H7 (cell line): ENCODE data around the gene SLX4IP. TPM values are rescaled to one million over a fixed set of nuclear protein-coding genes. Genes with fewer than 3 reads are reported as not detected.
A peak's percentile ranks its signal among the peaks of the same experiment; 100 is the strongest.

Source experiments
- DNase-seq: peaks from one replicate; pipeline ENCODE4 v3.0.0; 2012
- H3K27me3 ChIP-seq: 2 replicates; pipeline ENCODE4 v1.6.0; 2011; ENCODE audit warnings: mild to moderate bottlenecking, low read length; ENCODE audit not compliant: control insufficient read depth, insufficient read depth
- H3K36me3 ChIP-seq: replicated peaks from 2 replicates; pipeline ENCODE4 v1.5.1; 2011; ENCODE audit warnings: low read length; ENCODE audit not compliant: control insufficient read depth, insufficient read depth
- H3K4me3 ChIP-seq: 2 replicates; pipeline ENCODE4 v1.5.1; 2011; ENCODE audit warnings: low read depth, mild to moderate bottlenecking, control low read depth, low read length, moderate library complexity; ENCODE audit not compliant: insufficient read depth
- total RNA-seq: library from RNA; depleted of rRNA; stranded (reverse); fragments of >200 nt; shearing (Covaris generic); gene quantifications from 2 replicates; pipeline ENCODE4 v1.2.3, GENCODE V29; 2014

Gene SLX4IP
- total RNA-seq, 1 experiment from 2014 or later = 3.9 TPM

DNA sequence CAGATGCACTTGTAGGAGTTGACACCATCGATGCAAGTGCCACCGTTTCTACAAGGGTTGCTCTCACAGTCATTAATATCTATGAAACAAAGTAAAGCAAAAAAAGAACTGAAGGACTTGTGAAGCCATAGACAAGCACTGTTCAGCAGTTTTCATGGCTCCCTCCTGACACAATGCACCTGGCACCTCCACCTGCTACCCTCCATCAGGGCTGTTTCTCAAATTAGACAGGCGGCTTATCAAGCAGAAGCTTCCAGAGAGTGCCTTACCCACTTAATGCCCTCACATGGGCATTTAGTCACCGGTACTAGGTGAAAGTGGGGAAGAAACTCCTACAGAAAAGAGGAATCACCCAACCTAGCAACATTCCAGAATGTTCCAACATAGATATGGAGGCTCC, 210.9 kb downstream of the SLX4IP start:
- no peak overlapping the region for H3K4me3 ChIP-seq

DNA sequence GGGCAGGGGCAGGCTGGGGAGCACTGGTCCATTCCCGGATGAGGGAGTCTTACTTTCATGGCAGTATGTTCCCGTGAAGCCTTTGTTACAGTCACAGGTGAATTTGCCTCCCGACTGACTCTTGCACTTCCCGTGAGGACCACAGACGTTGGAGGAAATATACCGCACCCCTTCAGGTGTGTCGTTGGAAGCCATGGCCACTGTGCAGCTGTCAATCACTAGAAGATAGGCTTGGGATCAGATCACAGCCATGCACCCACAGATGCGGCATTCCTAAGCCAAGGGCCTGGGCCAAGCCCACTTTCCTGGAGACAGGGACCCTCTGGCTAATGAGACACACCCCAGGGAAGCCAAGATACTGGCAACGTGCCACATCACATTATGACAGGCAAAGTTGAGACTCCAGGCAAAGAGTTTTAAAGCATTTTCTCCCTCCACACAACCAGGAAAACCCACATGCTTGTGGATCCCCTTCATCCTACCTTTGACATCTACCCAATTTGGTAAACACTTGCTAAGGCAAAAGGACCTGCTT, 211.8 kb downstream of the SLX4IP start:
- H3K4me3 ChIP-seq = no peak overlapping the region
- H3K27me3 ChIP-seq = no peaks in the 10 kb centered on the region
- no peak for DNase-seq
- peaks cover 52% of the 10 kb centered on the region for H3K36me3 ChIP-seq

More for the DNA sequence above, 210.9 kb downstream of the SLX4IP start:
- no peaks in the 10 kb centered on the region for H3K27me3 ChIP-seq
- H3K36me3 ChIP-seq = peaks cover 55% of the 10 kb centered on the region
- no peak for DNase-seq

DNA sequence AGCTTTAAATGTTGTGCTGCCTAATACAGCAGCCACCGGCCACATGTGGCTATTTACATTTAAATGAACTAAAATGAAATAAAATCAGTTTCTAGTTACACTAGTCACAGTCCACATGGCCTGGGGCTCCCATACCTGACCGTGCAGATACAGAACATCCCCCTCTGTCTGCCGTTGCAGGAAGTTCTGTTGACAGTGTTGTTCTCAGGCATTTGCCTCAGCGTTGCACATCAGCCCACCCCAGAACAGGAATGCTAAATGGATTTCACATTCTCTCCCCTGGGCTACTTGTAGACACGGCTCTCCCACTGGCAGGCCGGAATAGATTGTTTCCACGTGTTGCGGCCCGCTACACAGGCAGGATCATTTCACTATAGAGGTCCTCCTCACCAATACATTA, 212.4 kb downstream of the SLX4IP start:
- peaks cover 48% of the 10 kb centered on the region for H3K36me3 ChIP-seq
- no peak overlapping the region for H3K4me3 ChIP-seq
- peak; percentile 71 for DNase-seq
- no peaks in the 10 kb centered on the region for H3K27me3 ChIP-seq

DNA sequence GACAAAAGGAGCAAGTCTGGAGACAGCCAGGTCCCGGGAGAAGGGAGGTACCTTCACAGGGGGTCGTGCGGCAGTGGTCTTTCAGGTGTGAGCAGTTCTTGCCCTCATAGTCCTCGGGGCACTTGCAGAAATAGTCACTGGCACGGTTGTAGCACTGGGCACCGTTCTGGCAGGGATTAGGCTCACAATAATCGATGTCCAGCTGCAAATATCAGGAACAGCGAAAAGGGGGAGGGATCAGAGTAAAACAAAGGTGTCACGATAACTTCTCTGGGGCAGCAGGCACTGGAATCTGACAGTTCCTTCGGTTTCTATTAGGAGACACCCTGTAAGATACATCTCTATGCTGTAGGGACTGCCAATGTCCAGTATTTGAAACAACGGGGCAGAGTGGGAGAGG, 212.8 kb downstream of the SLX4IP start:
- Histone ChIP-seq H3K4me3 (no peak overlapping the region), H3K36me3 (peaks cover 47% of the 10 kb centered on the region), H3K27me3 (no peaks in the 10 kb centered on the region)
- DNase-seq = no peak

DNA sequence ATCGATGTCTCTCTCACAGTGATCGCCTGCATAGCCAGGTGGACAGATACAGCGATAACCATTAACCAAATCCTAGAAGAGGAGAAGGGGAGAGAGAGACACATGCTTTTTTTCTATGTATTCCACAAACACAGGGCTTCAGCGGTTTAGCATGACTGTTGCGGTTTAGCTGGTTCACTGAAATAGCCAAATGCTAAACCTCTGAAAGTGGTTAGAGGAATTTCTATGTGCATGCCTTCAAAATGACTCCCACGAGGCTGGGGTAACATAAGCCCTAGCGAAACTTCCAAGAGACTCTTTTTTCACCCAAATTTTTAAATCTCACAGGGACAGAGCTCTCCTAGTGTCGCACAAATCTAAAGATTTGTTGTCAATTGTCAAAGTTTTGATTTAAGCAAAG, 213.5 kb downstream of the SLX4IP start:
- peaks cover 42% of the 10 kb centered on the region for H3K36me3 ChIP-seq
- no peaks in the 10 kb centered on the region for H3K27me3 ChIP-seq
- H3K4me3 ChIP-seq = no peak overlapping the region
- DNase-seq = no peak

DNA sequence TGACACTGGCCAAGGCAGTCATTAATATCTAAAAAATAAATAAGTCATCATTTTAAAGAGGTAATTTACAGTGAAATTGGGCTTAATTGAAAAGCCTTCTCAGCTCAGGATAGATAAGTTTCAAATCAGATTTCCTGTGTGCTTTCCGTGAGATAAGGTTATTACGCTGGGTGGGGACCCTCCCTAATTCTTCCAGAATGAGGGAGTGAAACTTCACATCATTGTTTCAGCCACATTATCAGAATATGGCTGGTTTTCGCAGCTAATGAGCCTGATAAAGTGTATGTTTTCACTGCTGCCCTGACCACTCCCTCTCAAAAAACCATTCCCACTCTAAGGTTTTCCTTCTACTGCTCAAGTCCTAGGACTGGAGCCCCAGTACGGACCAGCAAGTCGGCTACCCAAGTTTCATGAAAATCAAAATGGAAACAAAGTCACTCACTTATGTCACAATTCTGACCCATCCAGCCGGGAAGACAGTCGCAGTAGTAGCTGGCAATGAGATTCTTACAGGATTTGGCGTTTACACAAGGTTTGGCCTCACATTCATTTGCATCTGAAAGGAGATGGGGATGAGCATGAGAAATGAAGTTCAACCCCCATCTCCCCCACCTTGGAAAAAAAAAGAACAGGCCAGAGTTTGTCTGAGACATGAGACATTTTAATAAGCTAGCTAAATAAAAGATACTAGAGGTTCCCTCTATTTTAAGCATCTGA, 214.1 kb downstream of the SLX4IP start:
- no peaks in the 10 kb centered on the region for H3K27me3 ChIP-seq
- peaks cover 38% of the 10 kb centered on the region for H3K36me3 ChIP-seq
- no peak overlapping the region for H3K4me3 ChIP-seq
- DNase-seq = peak; percentile 52

DNA sequence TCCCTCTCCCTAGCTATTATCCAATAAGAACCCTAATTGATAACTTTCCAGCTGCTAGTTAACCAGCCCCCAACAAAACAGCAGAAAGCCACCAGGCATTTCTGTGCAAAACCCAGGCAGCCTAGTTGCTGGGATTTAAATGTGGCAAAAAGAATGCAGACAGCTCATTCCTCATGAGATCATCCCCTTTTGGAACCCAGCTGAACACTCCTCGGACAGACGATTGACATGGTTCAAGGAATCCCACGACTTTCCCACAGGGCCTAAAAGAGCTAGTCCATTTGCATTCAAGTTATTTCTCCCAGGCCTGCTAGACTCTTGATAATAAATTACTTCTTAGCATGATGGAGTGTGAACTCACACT, 214.7 kb downstream of the SLX4IP start:
- no peak overlapping the region for H3K4me3 ChIP-seq
- no peak for DNase-seq
- H3K27me3 ChIP-seq = no peaks in the 10 kb centered on the region
- peaks cover 33% of the 10 kb centered on the region for H3K36me3 ChIP-seq

DNA sequence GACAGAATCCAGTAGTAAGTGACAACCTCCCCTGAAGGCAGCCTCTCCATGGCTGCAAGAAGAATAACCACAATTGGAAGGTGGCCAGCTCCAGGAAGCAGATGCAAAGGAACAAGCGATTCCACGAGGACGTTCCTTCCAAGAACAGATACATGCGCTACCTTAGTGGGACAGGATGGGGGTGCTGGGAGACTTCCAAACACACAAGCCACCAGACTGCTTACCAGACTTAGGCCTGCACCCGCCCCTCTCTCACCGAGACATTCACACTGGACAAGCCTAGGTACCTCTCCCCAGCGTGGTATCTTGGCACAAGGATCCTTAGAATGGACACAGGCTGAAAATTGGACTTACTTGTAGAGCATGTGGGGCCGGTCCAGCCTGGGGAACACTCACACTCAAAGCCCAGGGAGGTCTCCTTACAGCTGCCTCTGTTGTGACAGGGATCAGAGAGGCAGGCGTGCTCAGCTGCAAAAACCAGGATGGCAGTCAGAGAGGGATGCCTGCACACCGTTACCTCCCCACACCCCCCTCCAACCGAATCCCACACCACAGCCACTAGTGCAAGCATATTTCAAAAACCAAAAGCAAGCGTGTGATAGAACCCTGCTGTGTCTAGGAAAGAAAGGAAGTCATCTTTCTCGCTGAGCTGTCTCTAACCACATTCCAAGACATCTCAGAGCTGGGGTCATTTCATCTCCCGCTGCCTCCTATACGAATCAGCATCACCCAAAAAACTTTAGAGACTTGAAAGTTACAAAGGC, 216.3 kb downstream of the SLX4IP start:
- DNase-seq = no peak
- H3K4me3 ChIP-seq = no peak overlapping the region
- peaks cover 23% of the 10 kb centered on the region for H3K36me3 ChIP-seq
- no peaks in the 10 kb centered on the region for H3K27me3 ChIP-seq

DNA sequence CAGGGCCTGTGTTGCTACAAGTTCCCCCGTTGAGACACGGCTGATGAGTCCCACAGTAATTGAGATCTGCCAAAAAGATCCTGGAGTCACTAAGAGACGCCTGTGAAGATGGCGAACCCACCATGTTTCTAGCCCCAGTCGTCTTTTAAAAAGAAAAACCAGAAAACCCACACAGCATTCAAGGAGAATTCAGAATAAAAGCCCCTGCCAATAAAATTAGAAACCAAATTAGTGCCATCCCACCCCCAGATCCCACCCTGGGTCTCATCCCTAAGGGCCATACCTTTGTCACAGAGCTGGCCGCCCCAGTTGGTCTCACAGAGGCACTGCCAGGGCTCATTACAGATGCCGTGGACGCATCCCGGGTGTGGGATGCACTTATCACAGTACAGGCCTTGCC, 217.1 kb downstream of the SLX4IP start:
- Histone ChIP-seq H3K27me3 (no peaks in the 10 kb centered on the region), H3K4me3 (no peak overlapping the region), H3K36me3 (peaks cover 21% of the 10 kb centered on the region)
- DNase-seq = no peak

DNA sequence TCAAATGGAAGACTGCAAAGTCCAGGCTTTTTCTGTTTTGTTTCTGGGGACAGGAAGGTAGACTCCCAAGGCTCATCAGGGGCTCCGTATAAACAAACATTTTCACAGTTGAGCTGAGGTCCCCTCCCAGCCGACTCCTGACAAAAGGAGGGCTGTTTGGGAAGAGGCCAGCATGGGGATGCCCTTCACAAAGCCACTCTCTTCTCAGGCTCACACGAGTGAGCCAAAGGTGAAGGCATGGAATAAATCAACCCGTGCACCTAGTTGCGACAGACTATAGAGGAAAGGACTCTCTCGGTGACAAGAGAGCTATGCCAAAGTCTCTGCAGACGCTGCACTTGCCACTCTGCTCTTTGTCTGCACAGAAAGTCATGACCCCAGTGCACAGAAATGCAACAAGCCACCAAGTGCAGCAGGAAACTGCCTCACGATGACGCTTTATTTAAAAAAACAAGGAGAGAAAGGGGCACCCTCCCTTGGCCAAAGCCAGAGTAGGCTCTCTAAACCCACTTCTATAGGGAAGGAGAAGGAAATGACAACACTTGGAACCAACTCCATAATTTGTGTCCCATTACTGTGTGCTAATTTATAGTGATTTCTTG, 217.7 kb downstream of the SLX4IP start:
- H3K4me3 ChIP-seq = no peak overlapping the region

DNA sequence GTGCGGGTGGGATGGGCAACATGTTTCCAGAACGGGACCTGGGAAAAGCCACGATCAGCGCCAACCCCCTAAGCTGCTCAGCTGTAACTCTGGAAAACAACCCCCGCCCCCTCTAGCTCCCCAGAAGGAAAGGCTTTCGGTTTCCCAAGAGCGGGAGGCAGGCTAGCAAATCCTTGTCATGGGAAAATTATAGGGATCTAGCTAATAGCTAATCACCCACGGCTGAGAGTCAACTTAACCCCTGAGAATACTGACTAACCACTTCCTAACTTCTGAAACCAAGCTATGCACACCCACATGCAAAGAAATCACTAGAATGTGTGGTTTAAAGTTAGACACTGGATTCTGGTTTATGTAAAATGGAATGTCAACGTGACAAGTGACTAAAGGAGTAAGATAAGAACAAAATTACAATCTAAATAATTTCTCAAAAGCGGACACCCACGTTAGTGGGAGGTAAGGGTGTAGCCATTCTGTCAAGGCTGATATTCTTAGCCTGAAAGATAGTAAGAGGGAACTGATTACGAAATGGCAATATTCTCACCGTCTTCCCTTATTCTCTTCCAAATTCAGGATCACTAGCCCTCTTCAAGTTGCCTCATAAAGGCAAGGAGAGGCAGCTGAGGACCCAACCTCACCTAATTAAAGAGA, 218.6 kb downstream of the SLX4IP start:
- no peak for DNase-seq
- Histone ChIP-seq H3K27me3 (no peaks in the 10 kb centered on the region), H3K36me3 (peaks cover 17% of the 10 kb centered on the region), H3K4me3 (no peak overlapping the region)

More for the DNA sequence above, 217.7 kb downstream of the SLX4IP start:
- Histone ChIP-seq H3K36me3 (peaks cover 20% of the 10 kb centered on the region), H3K27me3 (no peaks in the 10 kb centered on the region)
- DNase-seq = no peak

DNA sequence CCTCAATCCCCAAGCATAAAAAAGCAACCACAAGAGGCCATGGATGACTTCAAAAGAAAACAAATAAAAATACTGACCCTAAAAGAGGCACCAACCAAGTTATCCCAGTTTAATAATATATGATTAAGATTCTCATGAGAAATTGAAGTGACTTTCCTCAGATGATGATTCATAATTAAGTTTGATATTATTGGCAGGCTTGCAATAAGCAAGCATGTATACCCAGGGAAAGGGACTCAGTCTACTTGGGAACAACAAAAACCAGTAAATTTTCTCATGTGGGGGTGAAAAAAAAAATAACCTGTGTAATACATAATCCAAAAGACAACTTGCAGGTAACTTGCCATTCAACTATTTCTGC, 219.1 kb downstream of the SLX4IP start:
- no peaks in the 10 kb centered on the region for H3K27me3 ChIP-seq
- peaks cover 17% of the 10 kb centered on the region for H3K36me3 ChIP-seq
- H3K4me3 ChIP-seq = no peak overlapping the region
- DNase-seq = no peak

DNA sequence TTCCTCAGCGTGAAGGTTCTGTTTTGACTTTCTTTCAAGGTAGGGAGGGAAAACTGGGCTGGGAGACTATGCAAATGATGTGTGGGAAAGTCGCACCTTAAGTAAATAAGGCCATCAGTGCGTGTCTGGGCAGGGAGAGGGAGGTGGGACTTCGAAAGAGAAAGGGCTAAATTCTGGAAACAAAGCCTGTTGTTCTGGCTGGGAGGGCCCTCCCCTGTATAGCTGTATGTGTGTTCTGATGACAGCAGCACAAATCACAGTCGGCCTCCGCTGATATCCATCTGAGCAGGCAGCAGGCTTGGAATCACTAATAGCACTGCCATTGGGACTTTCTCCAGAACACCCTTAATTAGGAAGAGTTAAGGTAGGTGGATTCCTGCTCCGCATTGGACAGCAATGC, 219.5 kb downstream of the SLX4IP start:
- DNase-seq = no peak
- Histone ChIP-seq H3K4me3 (no peak overlapping the region), H3K36me3 (peaks cover 17% of the 10 kb centered on the region), H3K27me3 (no peaks in the 10 kb centered on the region)

DNA sequence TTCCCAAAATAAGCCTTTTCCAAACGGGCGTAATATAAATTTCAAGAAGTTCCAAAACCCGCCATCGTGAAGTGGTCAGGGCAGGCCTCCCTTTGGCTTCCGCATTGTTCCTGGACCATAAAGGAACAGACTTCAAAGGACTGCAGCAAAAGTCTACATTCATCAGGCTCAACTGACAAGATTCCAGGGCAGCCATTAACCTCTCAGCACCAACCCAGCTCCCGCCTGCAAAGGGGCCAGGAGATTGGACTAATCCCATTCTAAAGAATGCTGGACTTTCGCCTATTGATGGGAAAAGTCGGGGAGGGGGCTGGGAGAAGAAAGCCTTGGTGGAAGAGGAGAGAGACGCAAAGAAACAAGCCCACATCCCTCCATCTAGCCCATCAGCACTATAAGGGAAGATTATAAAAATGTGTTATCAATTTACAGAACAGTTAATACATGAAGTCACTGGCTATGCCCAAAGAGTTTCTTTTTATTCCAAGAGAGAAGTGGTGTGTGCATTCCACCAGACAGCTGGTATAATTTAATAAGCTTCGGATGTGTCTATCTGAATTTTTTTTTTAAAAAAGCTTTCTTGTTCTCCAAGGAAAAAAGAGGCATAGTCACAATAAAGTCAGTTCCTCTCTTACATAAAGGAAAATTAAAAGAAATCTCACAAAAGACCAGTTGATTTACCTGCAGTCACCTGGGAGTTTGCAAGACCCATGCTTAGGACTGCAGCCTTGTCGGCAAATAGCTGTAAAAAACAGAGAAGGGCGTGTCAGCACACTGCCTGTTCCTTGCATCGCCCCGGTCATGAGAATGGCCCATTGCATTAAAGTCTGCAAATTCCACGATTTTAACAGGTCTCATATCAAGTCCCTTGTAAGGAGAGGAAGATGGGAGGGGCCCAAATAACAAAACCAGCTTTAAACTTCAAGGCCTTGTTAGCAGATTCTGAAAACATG, 220.9 kb downstream of the SLX4IP start:
- H3K27me3 ChIP-seq = no peaks in the 10 kb centered on the region
- DNase-seq = no peak
- H3K4me3 ChIP-seq = no peak overlapping the region
- H3K36me3 ChIP-seq = peaks cover 17% of the 10 kb centered on the region
